Measurements from ENCODE around the gene OASL.
"Not testable (repeated sequence)": the region's sequence is repeated elsewhere in the genome, so short reads cannot be mapped to it uniquely, and the experiment has no call there.

The OASL gene, protein sequence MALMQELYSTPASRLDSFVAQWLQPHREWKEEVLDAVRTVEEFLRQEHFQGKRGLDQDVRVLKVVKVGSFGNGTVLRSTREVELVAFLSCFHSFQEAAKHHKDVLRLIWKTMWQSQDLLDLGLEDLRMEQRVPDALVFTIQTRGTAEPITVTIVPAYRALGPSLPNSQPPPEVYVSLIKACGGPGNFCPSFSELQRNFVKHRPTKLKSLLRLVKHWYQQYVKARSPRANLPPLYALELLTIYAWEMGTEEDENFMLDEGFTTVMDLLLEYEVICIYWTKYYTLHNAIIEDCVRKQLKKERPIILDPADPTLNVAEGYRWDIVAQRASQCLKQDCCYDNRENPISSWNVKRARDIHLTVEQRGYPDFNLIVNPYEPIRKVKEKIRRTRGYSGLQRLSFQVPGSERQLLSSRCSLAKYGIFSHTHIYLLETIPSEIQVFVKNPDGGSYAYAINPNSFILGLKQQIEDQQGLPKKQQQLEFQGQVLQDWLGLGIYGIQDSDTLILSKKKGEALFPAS

DNA sequence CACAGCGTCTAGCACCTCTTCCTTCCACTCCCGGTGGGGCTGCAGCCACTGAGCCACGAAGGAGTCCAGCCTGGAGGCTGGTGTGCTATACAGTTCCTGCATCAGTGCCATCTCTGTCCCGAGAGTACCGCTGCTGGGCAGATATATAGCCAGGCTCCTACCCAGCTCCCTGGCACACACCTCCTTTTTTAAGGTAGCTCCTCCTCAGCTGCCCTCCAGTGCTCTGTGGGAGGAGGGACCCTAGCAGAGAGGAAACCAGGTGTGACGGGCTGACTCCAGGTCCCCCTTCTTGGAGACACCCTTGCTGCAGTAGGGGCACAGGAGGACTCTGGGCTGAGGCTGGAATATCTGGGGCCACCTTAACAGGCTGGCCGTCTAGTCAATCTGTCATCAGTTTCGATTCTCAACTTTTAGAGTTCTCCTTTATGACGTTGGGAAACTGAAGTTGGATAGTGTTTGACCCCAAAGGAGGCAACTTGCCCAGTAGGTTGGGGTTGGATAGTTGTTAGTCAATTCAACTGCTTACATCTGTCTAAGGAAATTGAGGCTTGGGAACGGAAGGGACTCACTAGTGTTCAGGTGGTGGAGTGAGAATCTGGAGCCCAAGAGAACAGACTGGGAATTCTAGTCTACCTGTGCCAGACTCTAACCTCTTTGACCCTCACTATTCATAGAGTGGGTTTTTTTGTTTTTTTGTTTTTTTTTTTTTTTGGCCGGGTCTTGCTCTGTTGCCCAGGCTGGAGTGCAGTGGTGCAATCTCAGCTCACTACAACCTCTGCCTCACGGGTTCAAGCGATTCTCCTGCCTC is at the start of gene OASL:
OASL (minus strand) TSS at position 386 of the 808 bp plus-strand sequence; CDS start at position 111, 275 bp downstream.
- DNase-seq = peak; percentile 39

DNA sequence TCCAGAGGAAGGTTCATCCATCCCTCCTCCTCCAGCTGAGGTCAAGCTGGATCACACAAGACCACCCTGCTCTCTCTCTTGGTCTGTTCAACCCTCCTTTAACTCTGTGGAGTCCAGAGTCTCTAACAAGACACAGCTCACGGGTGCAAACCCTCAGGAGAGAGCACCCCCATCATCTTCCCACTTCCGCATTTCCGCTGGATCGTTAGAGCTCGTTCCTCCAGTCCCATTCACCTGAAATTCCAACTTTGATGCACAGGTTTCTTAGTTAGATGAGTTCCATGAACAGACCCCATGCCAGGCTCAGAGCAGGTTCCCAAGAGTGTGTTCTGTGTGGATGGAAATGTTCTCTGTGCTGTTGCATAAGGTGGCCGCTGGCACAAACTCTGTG is 49.1 kb upstream of the OASL start:
- no peak for DNase-seq

DNA sequence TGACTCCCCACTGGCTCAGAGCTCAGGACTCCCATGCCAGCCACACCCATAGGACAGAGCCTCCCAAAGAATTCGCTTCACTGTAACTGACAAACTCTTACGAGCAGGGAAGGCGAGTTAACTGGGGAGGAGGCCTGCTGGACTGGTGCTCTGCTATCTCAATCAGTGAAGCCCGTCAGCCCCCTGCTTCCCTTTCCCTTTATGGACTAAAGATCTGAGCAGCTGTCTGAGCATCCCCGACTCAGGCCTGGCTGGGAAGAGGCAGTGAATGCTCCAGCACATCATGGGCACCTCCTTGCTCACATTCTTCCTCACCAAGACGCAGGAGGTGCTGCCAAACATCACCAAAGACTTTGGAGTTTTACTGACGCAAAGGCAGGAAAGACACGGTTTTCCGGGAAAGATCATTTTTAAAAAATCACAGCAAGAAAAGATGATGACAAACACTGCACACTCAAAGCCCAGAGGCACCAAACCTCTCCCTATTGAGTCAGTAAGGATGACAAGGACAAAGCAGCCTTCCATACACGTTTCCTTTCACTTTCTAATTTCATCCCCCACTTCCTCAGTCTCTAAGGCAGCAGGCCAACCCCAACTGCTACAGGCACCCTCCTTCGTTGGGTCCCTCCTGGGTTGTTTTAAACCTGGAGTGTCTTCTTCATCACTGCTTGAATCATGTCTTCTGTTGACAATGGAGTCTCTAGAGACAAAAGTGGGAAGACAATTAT is 48.6 kb upstream of the OASL start:
- no peak for DNase-seq

DNA sequence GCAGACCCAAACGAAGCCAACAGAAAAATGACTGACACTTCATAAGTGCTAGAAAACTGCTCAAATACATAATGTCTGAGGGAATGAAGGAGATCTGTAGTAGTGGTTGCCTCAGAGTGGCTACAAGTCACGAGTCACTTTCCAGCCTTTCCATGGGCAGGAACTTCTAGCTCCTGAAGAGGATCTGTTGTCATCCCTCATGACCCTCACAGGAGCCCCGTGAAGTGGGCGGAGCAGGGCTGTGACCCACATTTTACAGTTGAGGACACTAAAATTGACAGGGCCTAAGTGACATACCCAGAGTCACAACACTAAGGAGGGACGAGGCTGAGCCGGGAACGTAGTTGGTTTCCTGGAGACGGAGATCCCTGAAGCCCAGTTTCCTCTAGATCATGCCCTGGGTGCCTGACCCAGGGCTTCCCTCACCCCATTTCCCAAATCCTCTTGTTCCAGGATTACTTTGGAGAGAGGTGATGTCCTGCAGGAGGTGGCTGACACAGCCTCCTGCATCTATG is 47.8 kb upstream of the OASL start:
- no peak for DNase-seq

DNA sequence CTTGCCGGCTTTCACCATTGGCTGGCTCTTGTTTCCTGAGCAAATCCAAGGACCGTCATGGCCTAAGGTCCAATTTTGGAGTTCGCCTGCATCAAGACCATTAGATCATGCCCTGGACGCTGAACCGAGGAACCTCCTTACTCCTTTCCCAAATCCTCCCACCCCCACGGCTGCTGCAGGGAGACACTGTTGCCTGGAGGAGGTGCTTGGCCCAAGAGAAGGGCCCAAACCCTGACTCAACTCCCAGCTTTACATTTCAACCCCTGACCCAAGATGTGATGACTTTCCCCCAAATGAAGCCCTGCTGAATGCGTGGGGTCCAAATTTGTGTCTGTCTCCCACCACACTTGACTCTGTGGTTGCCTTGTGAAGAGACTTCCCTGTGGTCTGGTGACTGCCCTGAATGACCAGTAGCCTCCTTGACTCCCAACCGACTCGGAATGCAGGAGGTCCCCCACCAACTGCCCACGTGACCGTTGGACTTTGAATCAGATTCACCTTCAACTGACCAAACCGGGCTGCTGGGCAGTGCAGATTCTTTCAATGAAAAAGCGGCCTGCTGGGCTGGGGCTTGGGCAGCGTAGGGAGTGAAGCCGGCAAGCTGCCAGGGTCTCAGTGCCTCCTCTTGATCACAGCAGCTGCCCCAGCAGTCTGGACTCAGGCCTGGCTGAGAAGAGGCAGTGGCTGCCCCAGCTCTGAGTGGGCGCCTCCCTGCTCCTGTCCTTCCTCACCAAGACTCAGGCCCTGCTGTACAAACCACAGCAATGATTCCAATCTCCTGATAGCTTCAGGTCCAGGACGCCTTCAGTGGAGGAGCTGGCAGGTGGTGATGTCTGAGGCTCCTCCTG is 46.7 kb upstream of the OASL start:
- DNase-seq = no peak

DNA sequence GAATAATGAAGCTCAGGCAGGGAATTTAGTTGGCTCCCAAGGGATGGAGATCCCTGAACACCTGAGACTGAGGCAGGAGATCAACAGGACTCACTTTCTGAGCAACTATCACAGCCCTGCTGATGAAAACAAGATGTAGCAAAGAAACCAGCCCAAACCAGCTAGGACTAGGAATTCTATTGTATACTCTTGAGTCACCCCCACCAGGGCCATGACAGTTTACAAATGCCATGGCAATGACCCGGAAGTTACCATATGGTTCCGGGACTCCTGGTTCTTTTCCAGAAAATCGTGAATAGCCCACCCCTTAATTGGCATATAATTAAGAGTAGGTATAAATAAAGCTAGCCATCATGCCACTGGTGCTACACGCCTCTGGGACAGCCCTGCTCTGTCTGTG is 46.0 kb upstream of the OASL start:
- no peak for DNase-seq

DNA sequence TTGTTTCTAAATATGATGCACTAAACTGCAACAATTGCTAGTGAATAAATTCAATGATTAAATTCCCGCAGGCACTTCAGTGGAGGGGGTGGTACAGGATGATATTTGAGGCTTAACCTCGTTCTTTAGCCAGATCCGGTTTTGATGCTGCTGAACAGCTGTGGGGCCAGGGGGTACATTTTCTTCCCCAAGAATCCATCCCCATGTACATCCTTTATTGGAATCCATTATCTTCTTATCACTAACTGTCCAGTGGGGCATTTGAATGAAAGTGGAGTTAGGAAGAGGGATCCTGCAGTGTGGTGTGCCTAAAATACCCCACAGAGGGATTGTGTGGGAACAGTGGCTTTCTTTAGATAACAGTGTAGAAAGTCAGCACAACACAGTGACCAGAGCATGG is 45.2 kb upstream of the OASL start:
- DNase-seq = no peak

DNA sequence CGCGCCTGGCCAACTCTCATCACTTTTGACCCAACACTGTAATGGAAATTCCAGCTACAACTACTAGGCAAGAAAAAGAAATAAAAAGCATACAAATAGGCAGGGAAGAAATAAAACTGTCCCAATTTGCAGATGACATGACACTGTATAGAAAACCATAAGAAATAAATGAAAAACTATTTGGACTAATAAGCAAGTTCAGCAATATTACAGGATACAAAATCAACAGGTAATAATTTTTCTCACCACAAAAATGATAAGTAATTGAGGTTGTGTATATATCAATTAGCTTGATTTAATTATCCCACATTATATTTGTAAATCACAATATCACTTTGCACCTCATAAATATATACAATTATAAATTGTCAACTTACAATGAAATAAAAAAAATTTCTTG is 41.9 kb upstream of the OASL start:
- DNase-seq = no peak

DNA sequence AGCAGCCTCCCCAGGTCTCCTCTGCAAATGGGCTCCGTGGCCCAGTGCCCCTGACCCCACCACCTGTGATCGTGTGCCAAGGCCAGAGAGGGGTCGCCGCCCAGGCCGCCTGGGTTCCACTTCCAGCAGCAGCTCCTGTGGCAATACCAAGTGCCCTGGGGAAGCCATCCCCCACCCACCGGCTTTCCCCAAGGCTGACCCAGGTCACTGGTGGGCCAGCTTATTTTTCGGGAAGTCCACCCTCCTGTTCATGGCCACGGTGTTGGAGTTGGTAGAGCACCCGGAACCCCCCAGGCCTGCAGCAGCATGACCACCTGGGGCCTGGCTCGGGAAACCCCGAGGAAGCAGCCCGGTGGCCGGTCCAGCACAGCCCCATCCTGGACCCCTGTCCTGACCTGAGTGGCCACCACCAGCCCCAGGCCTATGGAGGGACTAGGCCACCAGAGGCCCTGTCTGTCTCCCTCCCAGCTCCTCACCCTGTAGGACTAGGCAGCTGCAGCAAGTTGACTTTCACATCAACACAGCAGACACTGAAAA is 40.8 kb upstream of the OASL start:
- DNase-seq = no peak

DNA sequence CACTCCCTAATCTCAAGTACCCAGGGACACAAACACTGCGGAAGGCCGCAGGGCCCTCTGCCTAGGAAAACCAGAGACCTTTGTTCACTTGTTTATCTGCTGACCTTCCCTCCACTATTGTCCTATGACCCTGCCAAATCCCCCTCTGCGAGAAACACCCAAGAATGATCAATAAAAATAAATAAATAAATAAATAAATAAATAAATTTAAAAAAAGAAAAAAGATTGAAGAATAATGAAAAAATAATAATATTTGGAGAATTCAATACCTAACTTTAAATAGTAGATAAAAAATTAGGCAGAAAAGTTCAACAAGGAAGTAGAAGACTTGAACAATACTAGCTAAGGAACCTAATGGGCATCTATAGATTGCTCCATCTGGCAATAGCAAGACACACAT is 38.4 kb upstream of the OASL start:
- DNase-seq = not testable (repeated sequence)

DNA sequence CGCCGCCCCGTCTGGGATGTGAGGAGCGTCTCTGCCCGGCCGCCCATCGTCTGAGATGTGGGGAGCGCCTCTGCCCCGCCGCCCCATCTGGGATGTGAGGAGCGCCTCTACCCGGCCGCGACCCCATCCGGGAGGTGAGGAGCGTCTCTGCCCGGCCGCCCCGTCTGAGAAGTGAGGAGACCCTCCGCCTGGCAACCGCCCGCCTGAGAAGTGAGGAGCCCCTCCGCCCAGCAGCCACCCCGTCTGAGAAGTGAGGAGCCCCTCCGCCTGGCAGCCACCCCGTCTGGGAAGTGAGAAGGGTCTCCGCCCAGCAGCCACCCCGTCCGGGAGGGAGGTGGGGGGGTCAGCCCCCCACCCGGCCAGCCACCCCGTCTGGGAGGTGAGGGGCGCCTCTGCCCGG is 36.9 kb upstream of the OASL start:
- not testable (repeated sequence) for DNase-seq

DNA sequence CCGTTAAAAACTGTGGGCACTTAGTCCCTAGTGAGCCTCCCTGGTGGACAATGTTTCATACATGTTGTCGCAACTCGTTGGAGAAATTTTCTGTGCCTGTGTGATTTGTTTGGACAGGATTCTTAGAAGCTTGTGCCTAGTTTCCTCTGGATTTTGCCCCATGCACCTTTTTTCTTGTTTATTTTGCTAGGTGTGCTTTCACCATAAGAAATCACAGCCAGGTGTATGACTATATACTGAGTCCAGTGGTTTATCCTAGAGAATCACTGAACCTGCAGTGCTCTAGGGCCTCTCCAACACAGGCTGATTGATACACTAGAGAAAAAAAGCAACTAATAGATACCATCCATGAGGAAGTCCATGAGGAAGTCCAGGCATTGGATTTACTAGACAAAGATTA is 33.1 kb upstream of the OASL start:
- DNase-seq = no peak

DNA sequence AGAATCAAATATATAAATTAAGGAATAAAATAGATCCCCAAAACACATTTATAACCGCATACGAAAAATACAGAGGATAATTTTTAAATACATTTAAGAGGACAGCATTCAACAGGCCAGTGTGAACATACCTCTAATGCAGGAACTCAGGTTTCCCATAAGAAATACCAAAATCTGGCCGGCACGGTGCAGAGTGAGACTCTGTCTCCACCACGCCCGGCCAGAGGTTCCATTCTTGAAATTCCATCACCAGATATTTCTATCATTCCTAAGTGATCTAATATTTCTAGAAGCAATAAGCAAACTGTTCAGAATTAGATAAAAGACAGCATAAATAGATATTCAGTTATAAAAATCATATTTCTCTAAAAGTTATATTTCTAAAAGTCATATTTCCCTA is 30.2 kb upstream of the OASL start:
- DNase-seq = no peak

DNA sequence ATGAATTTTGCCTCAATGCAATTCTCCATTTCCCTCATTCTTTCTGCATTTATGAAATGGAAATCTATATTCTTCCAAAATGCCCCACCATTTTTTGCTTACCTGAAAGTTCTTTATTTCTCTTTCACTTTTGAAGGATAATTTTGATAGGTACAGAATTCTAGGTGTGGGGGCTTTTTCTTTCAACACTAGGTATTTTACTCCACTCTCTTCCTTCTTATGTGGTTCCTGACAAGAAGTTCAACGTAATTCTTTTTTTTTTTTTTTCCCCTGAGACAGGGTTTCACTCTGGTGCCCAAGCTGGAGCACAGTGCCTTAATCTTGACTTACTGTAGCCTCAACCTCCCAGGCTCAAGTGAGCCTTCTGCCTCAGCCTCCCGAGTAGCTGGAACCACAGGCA is 26.3 kb upstream of the OASL start:
- DNase-seq = no peak

DNA sequence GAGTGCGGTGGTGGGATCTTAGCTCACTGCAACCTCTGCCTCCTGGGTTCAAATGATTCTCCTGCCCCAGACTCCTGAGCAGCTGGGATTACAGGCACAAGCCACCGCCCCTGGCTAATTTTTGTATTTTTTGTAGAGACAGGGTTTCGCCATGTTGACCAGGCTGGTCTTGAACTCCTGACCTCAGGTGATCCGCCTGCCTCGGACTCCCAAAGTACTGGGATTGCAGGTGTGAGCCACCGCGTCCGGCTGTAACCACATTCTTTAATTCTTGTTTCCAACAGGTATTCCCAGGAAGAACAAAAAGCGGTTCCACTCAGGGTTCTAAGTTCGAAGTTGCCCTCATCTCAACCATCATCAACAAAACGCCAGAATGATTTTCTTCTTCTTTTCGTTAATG is 25.5 kb upstream of the OASL start:
- DNase-seq = not testable (repeated sequence)

DNA sequence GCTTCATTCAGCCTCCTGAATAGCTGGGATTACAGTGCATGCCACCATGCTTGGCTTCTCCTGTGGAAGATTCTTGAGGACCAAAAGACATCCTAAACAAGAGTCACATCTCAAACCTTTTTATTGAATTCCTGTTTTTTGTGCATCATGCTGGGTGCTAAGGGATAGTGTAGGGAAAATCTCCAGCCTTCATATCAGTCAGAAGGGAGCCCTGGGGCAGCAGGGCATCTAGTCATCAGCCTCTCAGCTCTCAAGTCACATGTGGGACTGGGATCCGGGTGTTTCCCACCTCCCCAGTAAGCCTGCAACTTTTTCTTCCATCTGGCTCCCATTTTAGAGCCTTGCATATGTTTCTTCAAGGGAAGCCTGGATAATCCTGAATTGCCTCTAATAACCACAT is 25.1 kb upstream of the OASL start:
- no peak for DNase-seq

DNA sequence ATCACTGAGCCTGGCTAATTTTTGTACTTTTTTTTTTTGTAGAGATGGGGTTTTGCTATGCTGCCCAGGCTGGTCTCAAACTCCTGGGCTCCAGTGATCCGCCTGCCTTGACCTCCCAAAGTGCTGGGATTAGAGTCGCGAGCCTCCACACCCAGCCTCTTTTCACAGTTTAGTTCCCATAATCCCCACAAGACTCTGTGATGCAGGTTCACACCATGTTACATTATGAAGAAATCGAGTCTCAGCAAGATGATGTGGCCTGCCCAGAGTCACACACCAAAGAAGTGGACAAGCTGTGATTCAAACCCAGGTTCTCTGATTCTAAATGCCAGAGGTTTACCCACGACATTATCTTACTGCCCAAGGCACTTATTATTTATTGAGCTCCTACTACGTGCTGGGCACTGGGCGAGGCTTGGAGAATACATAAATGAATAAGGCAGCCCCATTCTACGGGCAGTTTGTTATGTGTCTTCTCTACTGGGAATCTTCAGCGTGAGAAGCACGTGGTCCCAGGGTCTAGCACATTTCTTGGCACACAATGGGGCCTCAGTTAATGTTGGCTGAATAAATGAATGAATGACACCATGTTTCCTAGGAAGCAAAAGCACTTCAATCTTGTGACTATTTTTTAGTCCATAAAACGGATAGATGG is 23.5 kb upstream of the OASL start:
- DNase-seq = no peak

DNA sequence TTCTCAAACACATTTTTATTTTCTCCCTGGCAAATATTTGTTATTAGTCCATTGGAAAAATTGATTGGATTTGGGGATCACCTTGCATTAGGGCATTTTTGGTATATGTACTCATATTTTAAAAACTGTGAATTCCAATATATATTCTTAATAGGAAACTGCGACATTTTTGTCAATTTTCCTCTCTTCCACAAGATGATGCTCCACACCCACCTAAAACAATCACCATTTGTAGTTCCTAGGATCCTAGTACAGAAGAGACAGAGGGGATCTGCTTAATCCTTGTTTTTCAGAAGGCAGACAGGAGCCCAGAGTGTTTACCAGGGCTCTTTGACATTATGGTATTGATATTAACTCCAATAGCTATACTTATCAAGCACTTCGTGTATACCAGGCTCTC is 22.8 kb upstream of the OASL start:
- DNase-seq = no peak

DNA sequence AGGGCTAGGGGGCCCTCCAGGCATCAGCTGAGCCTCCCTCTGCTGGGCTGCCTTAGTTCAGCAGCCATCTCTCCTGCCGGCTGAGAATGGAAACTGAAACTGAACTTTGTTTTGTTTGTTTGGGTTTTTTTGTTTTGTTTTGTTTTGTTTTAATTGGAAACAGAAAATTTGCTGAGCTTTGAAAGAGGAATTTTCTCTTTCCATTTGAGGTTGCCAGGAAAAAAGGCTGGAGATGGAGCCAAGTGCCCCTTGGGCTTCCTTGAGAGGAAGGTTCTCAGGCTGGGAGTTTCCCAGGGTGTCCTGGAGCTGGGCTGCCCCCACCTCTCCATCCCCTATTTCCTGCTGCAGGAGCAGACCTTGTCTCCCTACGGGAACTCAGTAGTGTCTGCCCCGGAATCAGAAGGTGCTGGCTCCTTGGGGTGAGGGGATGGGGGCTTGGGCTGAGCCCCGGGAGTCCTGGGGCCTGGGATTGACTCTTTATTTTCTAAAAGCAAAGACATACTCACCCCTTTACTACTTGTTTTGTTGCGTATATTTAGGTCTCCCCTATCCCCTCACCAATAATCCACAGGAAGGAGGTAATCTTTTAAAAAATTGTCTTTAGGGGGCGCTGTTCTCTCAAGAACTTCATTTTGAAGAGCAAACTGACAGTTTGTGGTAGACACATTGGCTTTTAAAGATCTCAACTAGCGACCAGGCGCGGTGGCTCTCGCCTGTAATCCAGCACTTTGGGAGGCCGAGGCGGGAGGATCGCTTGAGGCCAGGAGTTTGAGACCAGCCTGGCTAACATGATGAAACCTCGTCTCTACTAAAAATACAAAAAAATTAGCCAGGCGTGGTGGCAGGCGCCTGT is 21.3 kb upstream of the OASL start:
- peak; percentile 55 for DNase-seq
